ENCODE measurements around the gene TMEM135.

TMEM135 gene

GRCh38 chr11:87061766-87062165 is 24.0 kb downstream of the TMEM135 start:
- Histone ChIP-seq H3K4me1 (no peaks in the 10 kb centered on the region), H3K4me2 (no peak overlapping the region), H3K4me3 (no peak overlapping the region), H3K27ac (no peak overlapping the region), H3K9ac (no peak overlapping the region), H3K9me3 (0 out of 2 replicates have a peak, but pooled peaks cover 17% of the 10 kb centered on the region), H3K36me3 (peaks cover 17% of the 10 kb centered on the region), H3K27me3 (no peaks in the 10 kb centered on the region), H4K20me1 (no peaks in the 10 kb centered on the region)
- no peak for TF ChIP-seq Cebpa-rat (IDR thresholded peaks at IDR 0.05)

GRCh38 chr11:87063982-87064381 is 26.2 kb downstream of the TMEM135 start:
- H3K4me2 ChIP-seq = no peak overlapping the region
- H3K9me3 ChIP-seq = 0 out of 2 replicates have a peak, but pooled peaks cover 10% of the 10 kb centered on the region
- no peaks in the 10 kb centered on the region for H4K20me1 ChIP-seq
- H3K4me1 ChIP-seq = no peaks in the 10 kb centered on the region
- no peak for TF ChIP-seq Cebpa-rat (IDR thresholded peaks at IDR 0.05)
- no peaks in the 10 kb centered on the region for H3K27me3 ChIP-seq
- H3K4me3 ChIP-seq = no peak overlapping the region
- H3K27ac ChIP-seq = no peak overlapping the region
- H3K9ac ChIP-seq = no peak overlapping the region
- H3K36me3 ChIP-seq = peaks cover 25% of the 10 kb centered on the region

- no peak overlapping the region for H3K4me3 ChIP-seq
- no peaks in the 10 kb centered on the region for H4K20me1 ChIP-seq
- peaks cover 79% of the 10 kb centered on the region for H3K36me3 ChIP-seq
- H3K9me3 ChIP-seq = no peaks in the 10 kb centered on the region
- no peak overlapping the region for H3K4me2 ChIP-seq
- 0 out of 2 replicates have a peak, but pooled peaks cover 4% of the 10 kb centered on the region for H3K4me1 ChIP-seq
- no peak for TF ChIP-seq Cebpa-rat (IDR thresholded peaks at IDR 0.05)
- H3K27me3 ChIP-seq = no peaks in the 10 kb centered on the region
- H3K27ac ChIP-seq = no peak overlapping the region
- H3K9ac ChIP-seq = no peak overlapping the region
Measured at GRCh38 chr11:87072787-87073186, 35.1 kb downstream of the TMEM135 start.

- H3K9ac ChIP-seq = no peak overlapping the region
- 0 out of 2 replicates have a peak, but pooled peaks cover 4% of the 10 kb centered on the region for H3K4me1 ChIP-seq
- no peaks in the 10 kb centered on the region for H3K9me3 ChIP-seq
- peaks cover 58% of the 10 kb centered on the region for H3K36me3 ChIP-seq
- H4K20me1 ChIP-seq = no peaks in the 10 kb centered on the region
- no peak for TF ChIP-seq Cebpa-rat (IDR thresholded peaks at IDR 0.05)
- no peaks in the 10 kb centered on the region for H3K27me3 ChIP-seq
- H3K4me2 ChIP-seq = no peak overlapping the region
- no peak overlapping the region for H3K27ac ChIP-seq
- no peak overlapping the region for H3K4me3 ChIP-seq
Measured at GRCh38 chr11:87076260-87076783, 38.6 kb downstream of the TMEM135 start.

GRCh38 chr11:87076874-87077429 is 39.2 kb downstream of the TMEM135 start:
- Histone ChIP-seq H3K4me2 (no peak overlapping the region), H3K4me1 (no peaks in the 10 kb centered on the region), H4K20me1 (no peaks in the 10 kb centered on the region), H3K27ac (no peak overlapping the region), H3K9ac (no peak overlapping the region), H3K9me3 (no peaks in the 10 kb centered on the region), H3K27me3 (no peaks in the 10 kb centered on the region), H3K36me3 (peaks cover 55% of the 10 kb centered on the region), H3K4me3 (no peak overlapping the region)
- TF ChIP-seq Cebpa-rat (IDR thresholded peaks at IDR 0.05) = no peak

GRCh38 chr11:87081358-87081757 is 43.6 kb downstream of the TMEM135 start:
- Histone ChIP-seq H3K9me3 (peaks cover 18% of the 10 kb centered on the region), H4K20me1 (no peaks in the 10 kb centered on the region), H3K4me3 (no peak overlapping the region), H3K9ac (no peak overlapping the region), H3K4me2 (no peak overlapping the region), H3K27me3 (no peaks in the 10 kb centered on the region), H3K4me1 (no peaks in the 10 kb centered on the region), H3K36me3 (peaks cover 37% of the 10 kb centered on the region), H3K27ac (no peak overlapping the region)
- no peak for TF ChIP-seq Cebpa-rat (IDR thresholded peaks at IDR 0.05)

- no peaks in the 10 kb centered on the region for H4K20me1 ChIP-seq
- H3K4me2 ChIP-seq = no peak overlapping the region
- H3K27ac ChIP-seq = no peak overlapping the region
- H3K9me3 ChIP-seq = peaks cover 30% of the 10 kb centered on the region
- no peaks in the 10 kb centered on the region for H3K4me1 ChIP-seq
- no peaks in the 10 kb centered on the region for H3K27me3 ChIP-seq
- H3K4me3 ChIP-seq = no peak overlapping the region
- H3K9ac ChIP-seq = no peak overlapping the region
- peaks cover 43% of the 10 kb centered on the region for H3K36me3 ChIP-seq
- no peak for TF ChIP-seq Cebpa-rat (IDR thresholded peaks at IDR 0.05)
Measured at GRCh38 chr11:87082590-87082989, 44.9 kb downstream of the TMEM135 start.

GRCh38 chr11:87083029-87083428 is 45.3 kb downstream of the TMEM135 start:
- peaks cover 35% of the 10 kb centered on the region for H3K9me3 ChIP-seq
- H3K36me3 ChIP-seq = peaks cover 47% of the 10 kb centered on the region
- no peak for TF ChIP-seq Cebpa-rat (IDR thresholded peaks at IDR 0.05)
- no peak overlapping the region for H3K27ac ChIP-seq
- no peak overlapping the region for H3K9ac ChIP-seq
- no peaks in the 10 kb centered on the region for H3K4me1 ChIP-seq
- no peak overlapping the region for H3K4me2 ChIP-seq
- H3K4me3 ChIP-seq = no peak overlapping the region
- H4K20me1 ChIP-seq = no peaks in the 10 kb centered on the region
- H3K27me3 ChIP-seq = no peaks in the 10 kb centered on the region

GRCh38 chr11:87092159-87092558 is 54.4 kb downstream of the TMEM135 start:
- no peak for TF ChIP-seq Cebpa-rat (IDR thresholded peaks at IDR 0.05)
- peaks cover 39% of the 10 kb centered on the region for H3K9me3 ChIP-seq
- H4K20me1 ChIP-seq = no peaks in the 10 kb centered on the region
- no peak overlapping the region for H3K9ac ChIP-seq
- no peaks in the 10 kb centered on the region for H3K27me3 ChIP-seq
- no peaks in the 10 kb centered on the region for H3K4me1 ChIP-seq
- H3K4me2 ChIP-seq = no peak overlapping the region
- no peak overlapping the region for H3K4me3 ChIP-seq
- H3K27ac ChIP-seq = no peak overlapping the region
- peaks cover 58% of the 10 kb centered on the region for H3K36me3 ChIP-seq

GRCh38 chr11:87092567-87092966 is 54.8 kb downstream of the TMEM135 start:
- no peaks in the 10 kb centered on the region for H3K27me3 ChIP-seq
- H3K4me1 ChIP-seq = no peaks in the 10 kb centered on the region
- TF ChIP-seq Cebpa-rat (IDR thresholded peaks at IDR 0.05) = no peak
- H3K27ac ChIP-seq = no peak overlapping the region
- no peak overlapping the region for H3K9ac ChIP-seq
- H4K20me1 ChIP-seq = no peaks in the 10 kb centered on the region
- no peak overlapping the region for H3K4me3 ChIP-seq
- no peak overlapping the region for H3K4me2 ChIP-seq
- H3K36me3 ChIP-seq = peaks cover 57% of the 10 kb centered on the region
- H3K9me3 ChIP-seq = peaks cover 35% of the 10 kb centered on the region

Data from BLaER1 (cell line).